ENCODE measurements around the gene MRPL21.

The MRPL21 gene

DNA sequence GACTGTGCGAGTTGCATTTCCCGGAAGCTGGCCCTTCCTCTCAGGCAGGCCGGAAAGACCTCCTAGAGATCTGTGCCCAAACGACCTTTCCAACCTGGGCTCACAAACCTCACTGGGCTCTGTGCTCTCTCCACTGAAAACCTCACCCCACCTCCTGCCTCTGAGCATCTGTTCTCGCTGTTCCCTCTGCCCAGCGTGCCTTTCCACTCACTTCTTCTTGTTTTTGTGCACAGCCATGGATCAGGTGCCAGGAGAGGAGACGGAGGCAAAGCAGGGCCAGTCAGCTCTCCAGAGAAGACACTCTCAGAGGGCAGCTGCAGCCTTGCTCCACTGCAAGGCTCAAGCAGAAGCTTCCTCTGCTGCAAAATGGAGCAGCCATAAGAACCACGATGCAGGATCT, 51.0 kb downstream of the MRPL21 start:
- Histone ChIP-seq H3K4me3 (ENCODE audit: low read depth, low read length) (no peak overlapping the region), H2AFZ (no peak overlapping the region), H3K79me2 (no peaks in the 10 kb centered on the region), H3K4me1 (no peaks in the 10 kb centered on the region), H3K36me3 (ENCODE audit: control insufficient read depth, insufficient read depth, low read length) (no peaks in the 10 kb centered on the region), H3K4me2 (ENCODE audit: low read length) (no peak overlapping the region), H3K27ac (no peak overlapping the region), H3K27me3 (ENCODE audit: control insufficient read depth, insufficient read depth, low read length) (no peaks in the 10 kb centered on the region), H3K9ac (no peak overlapping the region), H3K9me3 (ENCODE audit: control insufficient read depth, low read length) (no peaks in the 10 kb centered on the region)
- no peak for TF ChIP-seq CTCF (IDR thresholded peaks at IDR 0.05)

GRCh38 chr11:68848429-68848828, 55.2 kb downstream of the MRPL21 start:
- TF ChIP-seq CTCF (IDR thresholded peaks at IDR 0.05): no peak
- no peak overlapping the region for H2AFZ ChIP-seq
- H3K79me2 ChIP-seq: no peaks in the 10 kb centered on the region
- H3K4me3 ChIP-seq (ENCODE audit: low read depth, low read length): no peak overlapping the region
- H3K9ac ChIP-seq: no peak overlapping the region
- no peaks in the 10 kb centered on the region for H3K27me3 ChIP-seq (ENCODE audit: control insufficient read depth, insufficient read depth, low read length)
- H3K36me3 ChIP-seq (ENCODE audit: control insufficient read depth, insufficient read depth, low read length): no peaks in the 10 kb centered on the region
- H3K4me1 ChIP-seq: peaks cover 6% of the 10 kb centered on the region
- H3K4me2 ChIP-seq (ENCODE audit: low read length): no peak overlapping the region
- H3K9me3 ChIP-seq (ENCODE audit: control insufficient read depth, low read length): no peaks in the 10 kb centered on the region
- H3K27ac ChIP-seq: peak overlapping the region; percentile 95

GRCh38 chr11:68847395-68847794, 56.2 kb downstream of the MRPL21 start:
- Histone ChIP-seq H3K79me2 (no peaks in the 10 kb centered on the region), H3K27ac (peak overlapping the region; percentile 95)
- TF ChIP-seq CTCF (IDR thresholded peaks at IDR 0.05): peak; percentile 13

GRCh38 chr11:68845351-68846002, 58.2 kb downstream of the MRPL21 start:
- Histone ChIP-seq H3K4me1 (peaks cover 6% of the 10 kb centered on the region), H2AFZ (no peak overlapping the region), H3K79me2 (no peaks in the 10 kb centered on the region), H3K4me2 (ENCODE audit: low read length) (no peak overlapping the region), H3K27me3 (ENCODE audit: control insufficient read depth, insufficient read depth, low read length) (no peaks in the 10 kb centered on the region), H3K4me3 (ENCODE audit: low read depth, low read length) (no peak overlapping the region), H3K9me3 (ENCODE audit: control insufficient read depth, low read length) (no peaks in the 10 kb centered on the region), H3K36me3 (ENCODE audit: control insufficient read depth, insufficient read depth, low read length) (no peaks in the 10 kb centered on the region), H3K27ac (no peak overlapping the region), H3K9ac (no peak overlapping the region)
- no peak for TF ChIP-seq CTCF (IDR thresholded peaks at IDR 0.05)

More at GRCh38 chr11:68847395-68847794, 56.2 kb downstream of the MRPL21 start:
- Histone ChIP-seq H3K9me3 (ENCODE audit: control insufficient read depth, low read length) (no peaks in the 10 kb centered on the region), H3K4me3 (ENCODE audit: low read depth, low read length) (no peak overlapping the region), H3K4me2 (ENCODE audit: low read length) (no peak overlapping the region), H3K36me3 (ENCODE audit: control insufficient read depth, insufficient read depth, low read length) (no peaks in the 10 kb centered on the region), H2AFZ (peak overlapping the region; percentile 76), H3K9ac (no peak overlapping the region), H3K4me1 (peaks cover 6% of the 10 kb centered on the region), H3K27me3 (ENCODE audit: control insufficient read depth, insufficient read depth, low read length) (no peaks in the 10 kb centered on the region)

GRCh38 chr11:68844801-68845200, 58.8 kb downstream of the MRPL21 start:
- Histone ChIP-seq H3K9ac (no peak overlapping the region), H3K27ac (no peak overlapping the region), H3K79me2 (no peaks in the 10 kb centered on the region), H3K9me3 (ENCODE audit: control insufficient read depth, low read length) (no peaks in the 10 kb centered on the region), H3K36me3 (ENCODE audit: control insufficient read depth, insufficient read depth, low read length) (no peaks in the 10 kb centered on the region), H3K4me1 (peaks cover 10% of the 10 kb centered on the region), H3K4me3 (ENCODE audit: low read depth, low read length) (no peak overlapping the region), H2AFZ (no peak overlapping the region), H3K4me2 (ENCODE audit: low read length) (no peak overlapping the region), H3K27me3 (ENCODE audit: control insufficient read depth, insufficient read depth, low read length) (no peaks in the 10 kb centered on the region)
- TF ChIP-seq CTCF (IDR thresholded peaks at IDR 0.05): no peak

Measured in parathyroid adenoma (tissue), 2 donors.